Measurements from ENCODE around the gene DUOXA2. TPM values are rescaled to one million over a fixed set of nuclear protein-coding genes. Genes with fewer than 3 reads are reported as not detected.

DUOXA2 gene
- total RNA-seq, 1 experiment from 2014 or later, result not detected

- H3K4me1 Mint-ChIP-seq, result 0 out of 2 replicates have a peak, but pooled peaks cover 5% of the 10 kb centered on the region
- H3K36me3 Mint-ChIP-seq, result no peaks in the 10 kb centered on the region
- peak; percentile 22; the same call in 1 of the 2 replicates for ATAC-seq
- H3K4me3 Mint-ChIP-seq, result no peak overlapping the region
- no peaks in the 10 kb centered on the region for H3K9me3 Mint-ChIP-seq
- ChIA-PET CTCF (interaction anchor here (0.7 to 1.9 kb wide), 7 partner anchors 10 to 299 kb away, joined by 3 to 7 read pairs (median 4); partner anchors contain the start of gene SHF), POLR2A (no interaction called here)
- DNase-seq (ENCODE audit: low spot score), result no peak
- H3K27ac Mint-ChIP-seq, result no peak overlapping the region
- TF ChIP-seq TCF7 (CRISPR knock-in tag; IDR thresholded peaks at IDR 0.05; ENCODE audit: low read depth), result no peak
- TF ChIP-seq ZMAT4 (CRISPR knock-in tag; IDR thresholded peaks at IDR 0.05), result no peak
- TF ChIP-seq ZNF263 (CRISPR knock-in tag; IDR thresholded peaks at IDR 0.05; ENCODE audit: low read depth), result no peak
- no peak for TF ChIP-seq ZNF317 (CRISPR knock-in tag; IDR thresholded peaks at IDR 0.05; ENCODE audit: borderline replicate concordance, low read depth)
- TF ChIP-seq SOX15 (CRISPR knock-in tag; IDR thresholded peaks at IDR 0.05), result no peak
- no peak for TF ChIP-seq ZNF671 (CRISPR knock-in tag; IDR thresholded peaks at IDR 0.05)
- no peak for TF ChIP-seq GTF2I (CRISPR knock-in tag; conservative IDR thresholded peaks at IDR 0.05)
- no peak for TF ChIP-seq USF2 (CRISPR knock-in tag; IDR thresholded peaks at IDR 0.05)
- no peak for TF ChIP-seq ZNF281 (CRISPR knock-in tag; IDR thresholded peaks at IDR 0.05)
- no peak for TF ChIP-seq JUN (CRISPR knock-in tag; IDR thresholded peaks at IDR 0.05)
- TF ChIP-seq E2F1 (CRISPR knock-in tag; IDR thresholded peaks at IDR 0.05), result no peak
- TF ChIP-seq ZNF138 (CRISPR knock-in tag; conservative IDR thresholded peaks at IDR 0.05), result no peak
- no peak for TF ChIP-seq ZBTB43 (CRISPR knock-in tag; IDR thresholded peaks at IDR 0.05)
- TF ChIP-seq SMAD4 (CRISPR knock-in tag; IDR thresholded peaks at IDR 0.05), result no peak
- no peak for TF ChIP-seq ZNF416 (CRISPR knock-in tag; IDR thresholded peaks at IDR 0.05)
- no peak for TF ChIP-seq CTCF (IDR thresholded peaks at IDR 0.05)
- peaks cover 23% of the 10 kb centered on the region for H3K27me3 Mint-ChIP-seq (ENCODE audit: low read depth)
Measured at GRCh38 chr15:45157974-45158373, 43.8 kb downstream of the DUOXA2 start.

- CTCF ChIA-PET, result interaction anchor here (1.4 to 5.9 kb wide), 5 partner anchors 25 to 44 kb away, joined by 7 to 156 read pairs (median 36); partner anchors contain the start of gene SHF
- TF ChIP-seq CDX4 (CRISPR knock-in tag; IDR thresholded peaks at IDR 0.05; ENCODE audit: borderline replicate concordance), result no peak
- no peak for TF ChIP-seq KAT7 (CRISPR knock-in tag; IDR thresholded peaks at IDR 0.05; ENCODE audit: borderline replicate concordance)
- no peak for TF ChIP-seq JUN (CRISPR knock-in tag; IDR thresholded peaks at IDR 0.05)
- TF ChIP-seq SMAD4 (CRISPR knock-in tag; IDR thresholded peaks at IDR 0.05), result no peak
- no peak for TF ChIP-seq CTCF (IDR thresholded peaks at IDR 0.05)
- TF ChIP-seq USF1 (CRISPR knock-in tag; IDR thresholded peaks at IDR 0.05), result no peak
- no peak for TF ChIP-seq ZBTB43 (CRISPR knock-in tag; IDR thresholded peaks at IDR 0.05)
Measured at GRCh38 chr15:45161666-45162065, 47.5 kb downstream of the DUOXA2 start.

More at GRCh38 chr15:45161666-45162065, 47.5 kb downstream of the DUOXA2 start:
- Mint-ChIP-seq H3K27me3 (ENCODE audit: low read depth) (peaks cover 19% of the 10 kb centered on the region), H3K27ac (no peak overlapping the region), H3K36me3 (no peaks in the 10 kb centered on the region), H3K4me3 (no peak overlapping the region), H3K4me1 (peaks cover 22% of the 10 kb centered on the region), H3K9me3 (no peaks in the 10 kb centered on the region)
- POLR2A ChIA-PET, result no interaction called here
- ATAC-seq, result no peak
- no peak for DNase-seq (ENCODE audit: low spot score)
